Tibial artery (tissue), 4 donors: Measurements from ENCODE around the gene TUBG2.
"Not testable (repeated sequence)": the region's sequence is repeated elsewhere in the genome, so short reads cannot be mapped to it uniquely, and the experiment has no call there.

ENCODE experiments used
- DNase-seq, 2 donors: peaks; one replicate each; pipeline ENCODE4 v3.0.0-alpha.2; 2019
- H3K27ac ChIP-seq, 2 donors: fragments of 200-600 bp; sonication (generic) in 1 of 2; 1 replicate in 1 of 2; 2 replicates in 1 of 2; pipeline ENCODE4 v1.5.1; 2018 to 2019; ENCODE audit warnings: mild to moderate bottlenecking in 1 of 2
- H3K27me3 ChIP-seq, 2 donors: fragments of 200-600 bp; sonication (generic) in 1 of 2; one replicate each; pipeline versions ENCODE4 v1.5.1 to v1.6.0; 2016 to 2019
- H3K36me3 ChIP-seq, 3 donors: fragments of 200-600 bp; sonication (generic) in 2 of 3; one replicate each; pipeline ENCODE4 v1.5.1; 2016 to 2019; ENCODE audit warnings: mild to moderate bottlenecking in 2 of 3
- H3K4me1 ChIP-seq, 4 donors: fragments of 200-600 bp; sonication (generic) in 2 of 4; 1 replicate in 3 of 4; 2 replicates in 1 of 4; pipeline ENCODE4 v1.5.1; 2016 to 2019
- H3K4me3 ChIP-seq, 2 donors: fragments of 200-600 bp; sonication (generic) in 1 of 2; 1 replicate in 1 of 2; 2 replicates in 1 of 2; pipeline ENCODE4 v1.5.1; 2018 to 2019; ENCODE audit warnings: mild to moderate bottlenecking in 2 of 2
- H3K9me3 ChIP-seq, 3 donors: fragments of 200-600 bp; sonication (generic) in 1 of 3; one replicate each; pipeline ENCODE4 v1.5.1; 2016 to 2019
- CTCF ChIP-seq, 2 experiments: fragments of 200-600 bp in 1 of 2; fragments of 450-650 bp in 1 of 2; IDR thresholded peaks; one replicate each; pipeline ENCODE4 v1.5.1; 2017 to 2019; ENCODE audit warnings: antibody characterized with exemption in 2 of 2, mild to moderate bottlenecking in 1 of 2, moderate library complexity in 1 of 2
- intact Hi-C: fragments of 100-400 bp; cut with DNase I; formaldehyde crosslinking; loops from one replicate; pipeline ENCODE4 v1.15.0; 2023; ENCODE audit warnings: low total_unique reads

TUBG2 gene

GRCh38 chr17:42618442-42619150, 40.5 kb upstream of the TUBG2 start:
- Histone ChIP-seq H3K4me1 (peaks cover 0 to 13% (median 9%) of the 10 kb centered on the region in 4 donors), H3K9me3 (no peaks in the 10 kb centered on the region), H3K4me3 (no peak overlapping the region), H3K36me3 (peaks cover 17 to 26% (median 24%) of the 10 kb centered on the region in 3 donors), H3K27ac (peak overlapping the region in 1 of 2 donors; percentile 14), H3K27me3 (no peaks in the 10 kb centered on the region)
- intact Hi-C loops = no loop called here
- no peak for TF ChIP-seq CTCF (IDR thresholded peaks at IDR 0.05)
- DNase-seq = peak in 1 of 2 donors; percentile 66

- peaks cover 0 to 13% (median 9%) of the 10 kb centered on the region in 4 donors for H3K4me1 ChIP-seq
- H3K9me3 ChIP-seq, H3K4me3 ChIP-seq, H3K36me3 ChIP-seq, H3K27me3 ChIP-seq, DNase-seq, intact Hi-C loops, H3K27ac ChIP-seq: not testable (repeated sequence)
Observed at GRCh38 chr17:42621987-42622386, 37.1 kb upstream of the TUBG2 start.

- Histone ChIP-seq H3K4me3 (no peak overlapping the region), H3K36me3 (no peaks in the 10 kb centered on the region), H3K27ac (no peak overlapping the region), H3K4me1 (peaks cover 0 to 8% (median 5%) of the 10 kb centered on the region in 4 donors), H3K9me3 (no peaks in the 10 kb centered on the region), H3K27me3 (no peaks in the 10 kb centered on the region)
- intact Hi-C loops = no loop called here
- no peak for DNase-seq
- TF ChIP-seq CTCF (IDR thresholded peaks at IDR 0.05) = no peak
Observed at GRCh38 chr17:42623271-42623670, 35.8 kb upstream of the TUBG2 start.

- no peaks in the 10 kb centered on the region for H3K27me3 ChIP-seq
- H3K4me3 ChIP-seq = no peak overlapping the region
- H3K27ac ChIP-seq = no peak overlapping the region
- DNase-seq = no peak
- intact Hi-C loops = no loop called here
- peaks cover 0 to 1% (median under 1%) of the 10 kb centered on the region in 4 donors for H3K4me1 ChIP-seq
- TF ChIP-seq CTCF (IDR thresholded peaks at IDR 0.05) = no peak
- no peaks in the 10 kb centered on the region for H3K36me3 ChIP-seq
- no peaks in the 10 kb centered on the region for H3K9me3 ChIP-seq
Observed at GRCh38 chr17:42623732-42624596, 35.1 kb upstream of the TUBG2 start.

- H3K9me3 ChIP-seq, intact Hi-C loops, H3K4me1 ChIP-seq, H3K27ac ChIP-seq, H3K36me3 ChIP-seq, H3K4me3 ChIP-seq, DNase-seq, H3K27me3 ChIP-seq: not testable (repeated sequence)
Observed at GRCh38 chr17:42627032-42627764, 31.9 kb upstream of the TUBG2 start.

GRCh38 chr17:42629411-42630009, 29.6 kb upstream of the TUBG2 start:
- Histone ChIP-seq H3K4me3 (no peak overlapping the region), H3K4me1 (no peaks in the 10 kb centered on the region), H3K9me3 (no peaks in the 10 kb centered on the region), H3K36me3 (no peaks in the 10 kb centered on the region), H3K27ac (no peak overlapping the region), H3K27me3 (no peaks in the 10 kb centered on the region)
- no peak for TF ChIP-seq CTCF (IDR thresholded peaks at IDR 0.05)
- intact Hi-C loops = no loop called here
- DNase-seq = no peak
